WTC11 (cell line): Measurements from ENCODE around the gene CPSF3. TPM values are rescaled to one million over a fixed set of nuclear protein-coding genes. Genes with fewer than 3 reads are reported as not detected.

Experiments
- ATAC-seq: fragments of 200-7000 bp; cut with Tn5 transposase; 2 replicates; pipeline ENCODE4 v1.10.0; 2021; ENCODE audit warnings: mild to moderate bottlenecking, moderate library complexity
- CTCF ChIA-PET: fragments of 300-600 bp; sonication (Branson Sonifier 250); formaldehyde crosslinking; loops from one replicate; lab custom pipeline; 2021; ENCODE audit warnings: antibody characterized with exemption; lab: Charles Lee
- POLR2A ChIA-PET: fragments of 350-600 bp; sonication (Branson Sonifier 250); formaldehyde crosslinking; loops from one replicate; lab custom pipeline; 2021; ENCODE audit warnings: antibody characterized with exemption; lab: Charles Lee
- DNase-seq: peaks from one replicate; pipeline ENCODE4 v3.0.0; 2021; ENCODE audit warnings: low spot score
- H3K27ac Mint-ChIP-seq: 2 replicates; pipeline ENCODE4 v1.8.0; 2021; ENCODE audit warnings: mixed read lengths
- H3K27me3 Mint-ChIP-seq: 2 replicates; pipeline ENCODE4 v1.8.0; 2021; ENCODE audit warnings: low read depth, mild to moderate bottlenecking, moderate library complexity, mixed read lengths
- H3K36me3 Mint-ChIP-seq: 2 replicates; pipeline ENCODE4 v1.8.0; 2021; ENCODE audit warnings: mixed read lengths
- H3K4me1 Mint-ChIP-seq: 2 replicates; pipeline ENCODE4 v1.8.0; 2022; ENCODE audit warnings: mixed read lengths
- H3K4me3 Mint-ChIP-seq: 2 replicates; pipeline ENCODE4 v1.8.0; 2021; ENCODE audit warnings: mild to moderate bottlenecking, moderate library complexity, mixed read lengths
- H3K9me3 Mint-ChIP-seq: 2 replicates; pipeline ENCODE4 v1.8.0; 2021; ENCODE audit warnings: mixed read lengths
- CREM ChIP-seq: sonication (generic); formaldehyde crosslinking; IDR thresholded peaks from 2 replicates; pipeline ENCODE4 v1.8.1; 2022; ENCODE audit warnings: mild to moderate bottlenecking, missing genetic modification reagents, moderate library complexity
- E2F1 ChIP-seq: sonication (generic); formaldehyde crosslinking; IDR thresholded peaks from 2 replicates; pipeline ENCODE4 v1.8.0; 2022; ENCODE audit warnings: mild to moderate bottlenecking, missing genetic modification reagents
- ESRRA ChIP-seq: sonication (generic); formaldehyde crosslinking; IDR thresholded peaks from 2 replicates; pipeline ENCODE4 v1.8.1; 2022; ENCODE audit warnings: mild to moderate bottlenecking, missing genetic modification reagents, borderline replicate concordance
- ETV6 ChIP-seq: sonication (generic); formaldehyde crosslinking; IDR thresholded peaks from 2 replicates; pipeline ENCODE4 v1.8.1; 2022; ENCODE audit warnings: mild to moderate bottlenecking, missing genetic modification reagents
- FOXP1 ChIP-seq: sonication (generic); formaldehyde crosslinking; IDR thresholded peaks from 2 replicates; pipeline ENCODE4 v1.8.0; 2022; ENCODE audit warnings: missing genetic modification reagents, mild to moderate bottlenecking, moderate library complexity, borderline replicate concordance
- FOXP4 ChIP-seq: sonication (generic); formaldehyde crosslinking; IDR thresholded peaks from 2 replicates; pipeline ENCODE4 v1.8.0; 2022; ENCODE audit warnings: mild to moderate bottlenecking, missing genetic modification reagents
- GRHL2 ChIP-seq: fragments of 250-450 bp; sonication (Bioruptor Pico); IDR thresholded peaks from 2 replicates; pipeline ENCODE4 v1.8.0; 2022; ENCODE audit warnings: mild to moderate bottlenecking, moderate library complexity; ENCODE audit not compliant: insufficient replicate concordance, severe bottlenecking
- GTF2I ChIP-seq: fragments of 250-450 bp; sonication (Bioruptor Pico); conservative IDR thresholded peaks from 2 replicates; pipeline ENCODE4 v1.4.0; 2021; ENCODE audit warnings: mild to moderate bottlenecking
- IRF2 ChIP-seq: sonication (generic); formaldehyde crosslinking; IDR thresholded peaks from 2 replicates; pipeline ENCODE4 v1.8.0; 2022; ENCODE audit warnings: low read depth, missing genetic modification reagents, borderline replicate concordance
- MXD4 ChIP-seq: fragments of 250-450 bp; sonication (Bioruptor Pico); IDR thresholded peaks from 2 replicates; pipeline ENCODE4 v1.8.0; 2021; ENCODE audit warnings: mild to moderate bottlenecking, moderate library complexity, borderline replicate concordance
- NFE2L1 ChIP-seq: sonication (generic); formaldehyde crosslinking; IDR thresholded peaks from 2 replicates; pipeline ENCODE4 v1.8.1; 2023; ENCODE audit warnings: missing genetic modification reagents
- RELA ChIP-seq: sonication (generic); formaldehyde crosslinking; IDR thresholded peaks from 2 replicates; pipeline ENCODE4 v1.8.1; 2022; ENCODE audit warnings: missing genetic modification reagents, mild to moderate bottlenecking, borderline replicate concordance
- SMAD3 ChIP-seq: sonication (generic); formaldehyde crosslinking; IDR thresholded peaks from 2 replicates; pipeline ENCODE4 v1.8.0; 2022; ENCODE audit warnings: missing genetic modification reagents, mild to moderate bottlenecking, borderline replicate concordance
- TCF7 ChIP-seq: sonication (generic); formaldehyde crosslinking; IDR thresholded peaks from 2 replicates; pipeline ENCODE4 v1.8.0; 2022; ENCODE audit warnings: mild to moderate bottlenecking, low read depth, missing genetic modification reagents, moderate library complexity
- USF2 ChIP-seq: sonication (generic); formaldehyde crosslinking; IDR thresholded peaks from 2 replicates; pipeline ENCODE4 v1.8.1; 2023; ENCODE audit warnings: mild to moderate bottlenecking, missing genetic modification reagents, moderate library complexity
- ZNF138 ChIP-seq: sonication (generic); formaldehyde crosslinking; conservative IDR thresholded peaks from 2 replicates; pipeline ENCODE4 v1.8.1; 2022; ENCODE audit warnings: mild to moderate bottlenecking, moderate library complexity, missing genetic modification reagents
- ZNF671 ChIP-seq: fragments of 250-450 bp; sonication (Bioruptor Pico); IDR thresholded peaks from 2 replicates; pipeline ENCODE4 v1.8.0; 2021; ENCODE audit warnings: mild to moderate bottlenecking
- total RNA-seq: library from RNA; stranded (reverse); gene quantifications from 3 replicates; pipeline ENCODE4 v1.2.3, GENCODE V29; 2021
- TF ChIP-seq, protein P1 (sequence below): fragments of 250-450 bp; sonication (Bioruptor Pico); IDR thresholded peaks from 2 replicates; pipeline ENCODE4 v1.8.0; 2021; ENCODE audit warnings: mild to moderate bottlenecking
- TF ChIP-seq, protein P2 (sequence below): sonication (generic); formaldehyde crosslinking; IDR thresholded peaks from 2 replicates; pipeline ENCODE4 v1.8.1; 2023; ENCODE audit warnings: mild to moderate bottlenecking, missing genetic modification reagents
- TF ChIP-seq, protein P3 (sequence below): sonication (generic); formaldehyde crosslinking; IDR thresholded peaks from 2 replicates; pipeline ENCODE4 v1.8.0; 2022; ENCODE audit warnings: mild to moderate bottlenecking, missing genetic modification reagents

CPSF3 gene
- total RNA-seq, 1 experiment from 2014 or later = 88.4 TPM

GRCh38 chr2:9375857-9376428 lies 47.5 kb upstream of the CPSF3 start:
- Mint-ChIP-seq H3K9me3 (no peaks in the 10 kb centered on the region), H3K27ac (no peak overlapping the region), H3K27me3 (no peaks in the 10 kb centered on the region), H3K4me1 (peaks cover 26% of the 10 kb centered on the region), H3K4me3 (no peak overlapping the region), H3K36me3 (peaks cover 18% of the 10 kb centered on the region)
- TF ChIP-seq CREM (CRISPR knock-in tag) = no peak
- TF ChIP-seq, protein P1, sequence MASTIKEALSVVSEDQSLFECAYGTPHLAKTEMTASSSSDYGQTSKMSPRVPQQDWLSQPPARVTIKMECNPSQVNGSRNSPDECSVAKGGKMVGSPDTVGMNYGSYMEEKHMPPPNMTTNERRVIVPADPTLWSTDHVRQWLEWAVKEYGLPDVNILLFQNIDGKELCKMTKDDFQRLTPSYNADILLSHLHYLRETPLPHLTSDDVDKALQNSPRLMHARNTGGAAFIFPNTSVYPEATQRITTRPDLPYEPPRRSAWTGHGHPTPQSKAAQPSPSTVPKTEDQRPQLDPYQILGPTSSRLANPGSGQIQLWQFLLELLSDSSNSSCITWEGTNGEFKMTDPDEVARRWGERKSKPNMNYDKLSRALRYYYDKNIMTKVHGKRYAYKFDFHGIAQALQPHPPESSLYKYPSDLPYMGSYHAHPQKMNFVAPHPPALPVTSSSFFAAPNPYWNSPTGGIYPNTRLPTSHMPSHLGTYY (CRISPR knock-in tag) = no peak
- TF ChIP-seq, protein P2, sequence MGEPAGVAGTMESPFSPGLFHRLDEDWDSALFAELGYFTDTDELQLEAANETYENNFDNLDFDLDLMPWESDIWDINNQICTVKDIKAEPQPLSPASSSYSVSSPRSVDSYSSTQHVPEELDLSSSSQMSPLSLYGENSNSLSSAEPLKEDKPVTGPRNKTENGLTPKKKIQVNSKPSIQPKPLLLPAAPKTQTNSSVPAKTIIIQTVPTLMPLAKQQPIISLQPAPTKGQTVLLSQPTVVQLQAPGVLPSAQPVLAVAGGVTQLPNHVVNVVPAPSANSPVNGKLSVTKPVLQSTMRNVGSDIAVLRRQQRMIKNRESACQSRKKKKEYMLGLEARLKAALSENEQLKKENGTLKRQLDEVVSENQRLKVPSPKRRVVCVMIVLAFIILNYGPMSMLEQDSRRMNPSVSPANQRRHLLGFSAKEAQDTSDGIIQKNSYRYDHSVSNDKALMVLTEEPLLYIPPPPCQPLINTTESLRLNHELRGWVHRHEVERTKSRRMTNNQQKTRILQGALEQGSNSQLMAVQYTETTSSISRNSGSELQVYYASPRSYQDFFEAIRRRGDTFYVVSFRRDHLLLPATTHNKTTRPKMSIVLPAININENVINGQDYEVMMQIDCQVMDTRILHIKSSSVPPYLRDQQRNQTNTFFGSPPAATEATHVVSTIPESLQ (CRISPR knock-in tag) = no peak
- TF ChIP-seq SMAD3 (CRISPR knock-in tag) = no peak
- no peak for TF ChIP-seq FOXP1 (CRISPR knock-in tag)
- no peak for TF ChIP-seq IRF2 (CRISPR knock-in tag)
- TF ChIP-seq, protein P3, sequence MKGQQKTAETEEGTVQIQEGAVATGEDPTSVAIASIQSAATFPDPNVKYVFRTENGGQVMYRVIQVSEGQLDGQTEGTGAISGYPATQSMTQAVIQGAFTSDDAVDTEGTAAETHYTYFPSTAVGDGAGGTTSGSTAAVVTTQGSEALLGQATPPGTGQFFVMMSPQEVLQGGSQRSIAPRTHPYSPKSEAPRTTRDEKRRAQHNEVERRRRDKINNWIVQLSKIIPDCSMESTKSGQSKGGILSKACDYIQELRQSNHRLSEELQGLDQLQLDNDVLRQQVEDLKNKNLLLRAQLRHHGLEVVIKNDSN (CRISPR knock-in tag) = no peak
- no peak for TF ChIP-seq RELA (CRISPR knock-in tag)
- no peak for TF ChIP-seq ETV6 (CRISPR knock-in tag)
- TF ChIP-seq USF2 (CRISPR knock-in tag) = no peak
- no peak for TF ChIP-seq TCF7 (CRISPR knock-in tag)
- no peak for TF ChIP-seq MXD4
- no peak for TF ChIP-seq FOXP4
- TF ChIP-seq NFE2L1 = no peak
- no peak for TF ChIP-seq GRHL2 (CRISPR knock-in tag)
- no peak for TF ChIP-seq ZNF138 (CRISPR knock-in tag)
- TF ChIP-seq ZNF671 = no peak
- no peak for TF ChIP-seq ESRRA (CRISPR knock-in tag)
- TF ChIP-seq E2F1 = no peak
- TF ChIP-seq GTF2I (CRISPR knock-in tag) = no peak
- POLR2A ChIA-PET = no interaction called here
- ATAC-seq (no peak), DNase-seq (no peak)
- CTCF ChIA-PET = interaction anchor here (1.1 to 1.4 kb wide), 4 partner anchors 131 to 265 kb away, joined by 3 to 5 read pairs (median 3); no protein-coding TSS in a partner anchor
